NOMO-1 (cell line): ENCODE results near the gene ELL.

Source experiments
- DNase-seq, 2 experiments: peaks; one replicate each; lab custom pipeline; 2025; ENCODE audit not compliant: unreplicated experiment in 2 of 2; lab: John Stamatoyannopoulos, UW

The ELL gene

GRCh38 chr19:18436671-18437490 is 85.0 kb downstream of the ELL start:
- peak; percentile 54 to 61 for DNase-seq

GRCh38 chr19:18435842-18436670 is 85.8 kb downstream of the ELL start:
- no peak for DNase-seq

- no peak for DNase-seq
Observed at GRCh38 chr19:18435178-18435841, 86.6 kb downstream of the ELL start.

DNA sequence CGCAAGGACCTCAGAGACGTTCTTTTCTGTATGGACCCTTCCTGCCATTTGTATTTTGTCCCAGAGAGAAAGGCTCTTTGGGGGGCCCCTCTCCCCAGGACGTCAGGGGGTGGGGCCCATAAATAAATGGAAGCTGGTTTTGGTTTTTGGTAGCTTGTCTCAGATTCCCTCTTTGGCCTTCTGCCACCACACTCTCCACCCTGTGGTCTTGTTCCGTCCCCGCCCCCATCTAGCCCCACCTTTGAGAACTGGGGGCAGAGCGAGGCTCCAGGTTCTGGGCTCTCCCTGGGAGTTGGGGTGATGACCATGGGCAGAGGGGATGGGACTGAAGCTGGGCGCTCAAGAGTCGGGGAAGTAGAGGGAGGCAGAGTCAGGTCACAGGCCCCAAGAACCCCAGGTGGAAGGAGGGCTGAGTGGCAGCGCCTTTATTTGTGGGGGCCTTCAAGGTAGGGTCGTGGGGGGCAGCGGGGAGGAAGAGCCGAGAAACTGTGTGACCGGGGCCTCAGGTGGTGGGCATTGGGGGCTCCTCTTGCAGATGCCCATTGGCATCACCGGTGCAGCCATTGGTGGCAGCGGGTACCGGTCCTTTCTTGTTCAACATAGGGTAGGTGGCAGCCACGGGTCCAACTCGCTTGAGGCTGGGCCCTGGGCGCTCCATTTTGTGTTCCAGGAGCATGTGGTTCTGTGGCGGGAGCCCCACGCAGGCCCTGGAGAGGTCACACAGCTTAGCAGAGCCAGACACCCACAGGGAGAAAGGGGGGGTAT is 87.3 kb downstream of the ELL start:
- no peak for DNase-seq

- DNase-seq: no peak
Observed at GRCh38 chr19:18433735-18434398, 88.0 kb downstream of the ELL start.

- DNase-seq: no peak
Observed at GRCh38 chr19:18433015-18433691, 88.7 kb downstream of the ELL start.

GRCh38 chr19:18432275-18433014 is 89.4 kb downstream of the ELL start:
- DNase-seq: no peak

- DNase-seq: no peak
Observed at GRCh38 chr19:18431351-18432197, 90.3 kb downstream of the ELL start.

- no peak for DNase-seq
Observed at GRCh38 chr19:18430417-18431144, 91.3 kb downstream of the ELL start.

DNA sequence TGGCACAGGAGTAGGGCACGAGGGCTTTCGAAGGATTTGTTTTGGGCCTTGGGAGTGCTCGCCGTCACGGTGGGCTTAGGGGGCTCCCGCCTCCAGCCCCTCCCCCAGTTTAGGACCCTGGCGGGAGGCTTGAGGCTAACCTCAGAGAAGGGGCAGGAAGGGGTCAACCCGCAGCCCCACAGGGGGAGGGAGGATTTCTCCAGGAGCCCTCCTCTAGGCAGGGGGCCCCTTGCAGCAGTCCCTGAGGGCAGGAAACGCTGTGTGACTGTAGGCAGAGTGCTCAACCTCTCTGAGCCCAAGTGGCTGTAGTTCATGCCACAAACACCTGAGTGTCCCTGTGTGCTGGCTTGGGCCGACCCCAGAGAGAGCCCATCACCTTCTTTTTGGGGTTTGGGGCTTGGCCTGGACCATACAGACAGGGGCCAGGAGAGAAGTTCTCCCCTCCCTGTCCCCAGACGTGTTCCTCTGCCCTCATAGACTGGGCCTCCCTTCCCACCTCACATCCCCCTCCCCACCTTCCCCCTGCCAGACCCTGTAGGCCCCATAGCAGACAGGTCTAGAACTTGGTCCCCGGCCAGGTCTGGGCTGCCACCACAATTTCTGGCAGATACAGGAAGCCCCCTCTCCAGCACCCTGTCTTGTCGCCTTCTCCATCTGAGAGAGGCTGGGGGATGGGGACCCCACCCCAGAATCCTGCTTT is 92.0 kb downstream of the ELL start:
- no peak for DNase-seq

DNA sequence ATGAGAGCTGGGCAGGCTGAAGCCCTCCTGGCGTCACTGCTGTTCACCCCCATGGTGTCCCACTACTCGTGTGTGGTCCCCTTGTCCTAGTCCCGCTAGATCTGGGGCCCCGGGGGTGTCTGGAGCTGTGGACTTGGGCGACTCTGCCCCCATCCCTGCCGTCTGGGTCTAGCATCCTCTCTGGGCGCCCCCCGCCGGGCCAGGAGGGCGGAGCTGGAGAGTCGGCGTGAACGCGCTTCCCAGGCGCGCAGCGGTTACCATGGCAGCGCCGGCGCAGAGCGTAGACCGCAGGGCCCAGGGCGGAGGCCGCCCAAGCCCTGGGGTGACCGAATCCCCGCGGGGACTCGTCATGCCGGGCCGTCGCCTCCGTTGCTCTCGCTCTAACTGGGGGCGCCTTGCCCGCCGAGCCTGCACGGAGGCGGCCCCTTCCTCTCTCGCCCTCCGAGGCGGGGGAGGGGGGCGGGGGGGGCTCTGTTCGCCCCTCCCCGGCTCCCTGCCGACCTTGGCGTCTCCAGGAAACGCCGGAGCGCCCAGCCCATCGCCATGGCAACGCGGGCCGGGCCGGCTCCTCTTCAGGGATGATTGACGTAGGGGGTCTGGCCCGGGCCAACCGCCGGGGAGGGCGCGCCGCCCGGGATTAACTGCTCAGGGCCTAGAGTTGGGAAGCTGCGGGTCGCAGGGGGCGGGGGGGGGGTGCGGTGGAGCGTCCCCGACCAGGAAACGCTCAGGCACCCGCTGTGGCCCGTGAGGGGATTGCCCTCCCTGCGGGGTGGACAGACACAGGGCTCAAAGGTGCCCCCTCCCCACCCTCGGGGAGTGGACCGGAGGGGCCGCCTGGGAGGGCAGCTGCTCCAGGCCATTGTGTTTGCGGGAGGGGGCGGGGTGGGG is 92.8 kb downstream of the ELL start:
- no peak for DNase-seq

DNA sequence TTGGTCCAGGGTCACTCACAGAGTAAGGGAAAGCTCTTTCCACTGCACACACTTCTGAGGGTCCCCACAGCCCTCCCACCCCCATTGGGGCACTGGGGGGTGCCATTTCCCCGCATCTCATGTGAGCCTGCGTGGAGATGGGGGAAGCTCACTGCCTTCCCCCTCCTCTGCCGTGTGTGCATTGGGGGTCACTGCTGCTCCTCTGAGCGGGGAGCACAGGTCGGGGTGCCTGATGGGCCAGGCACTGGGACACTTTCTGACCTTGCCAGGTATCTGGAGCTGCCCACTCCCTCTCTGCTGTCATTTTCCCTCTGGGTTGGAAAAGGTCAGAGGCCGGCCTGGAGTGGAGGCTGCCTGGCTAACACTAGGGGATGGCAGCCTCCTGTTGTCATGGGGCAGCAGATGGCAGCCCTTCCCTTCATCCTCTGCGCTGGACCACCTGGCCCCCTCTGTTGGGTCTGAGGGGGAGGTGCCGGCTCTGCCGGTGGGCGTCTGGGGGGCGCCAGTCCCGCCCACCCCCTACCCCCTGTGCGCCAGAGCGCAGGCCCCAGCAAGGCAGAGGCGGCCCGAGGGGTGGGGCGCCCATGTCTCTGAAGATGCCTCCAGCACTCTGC is 93.6 kb downstream of the ELL start:
- no peak for DNase-seq

DNA sequence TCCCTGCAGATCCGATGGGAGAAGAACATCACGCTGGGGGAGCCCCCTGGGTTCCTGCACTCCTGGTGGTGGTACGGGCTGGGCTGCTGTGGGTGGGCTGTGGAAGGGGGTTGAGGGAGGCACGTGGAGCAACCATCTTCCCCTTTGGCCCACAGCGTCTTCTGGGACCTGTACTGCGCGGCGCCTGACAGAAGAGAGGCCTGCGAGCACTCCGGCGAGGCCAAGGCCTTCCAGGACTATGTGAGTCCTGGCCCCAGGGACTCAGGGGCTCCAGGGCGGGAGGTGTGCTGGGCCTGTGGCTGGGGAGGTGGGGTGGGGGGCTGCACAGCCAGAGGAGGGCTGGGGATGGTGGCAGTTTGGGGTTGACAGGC is 94.1 kb downstream of the ELL start:
- DNase-seq: no peak

GRCh38 chr19:18427080-18427742 is 94.7 kb downstream of the ELL start:
- no peak for DNase-seq

GRCh38 chr19:18426416-18426767 is 95.5 kb downstream of the ELL start:
- DNase-seq: no peak
